SK-N-MC (cell line): Measurements from ENCODE around the gene HERC2.

Experiments used
- DNase-seq: peaks from one replicate; pipeline ENCODE4 v3.0.0-alpha.2; 2011; ENCODE audit warnings: low read depth, low spot score
- H3K27ac ChIP-seq: fragments of 200-600 bp; sonication (generic); 2 replicates; pipeline ENCODE4 v1.5.1; 2016; ENCODE audit warnings: mixed run types
- H3K36me3 ChIP-seq: fragments of 200-600 bp; sonication (generic); 2 replicates; pipeline ENCODE4 v1.6.1; 2017; ENCODE audit warnings: antibody characterized with exemption, low read length, mixed read lengths; ENCODE audit not compliant: insufficient read depth
- H3K4me3 ChIP-seq: fragments of 200-600 bp; sonication (generic); 2 replicates; pipeline ENCODE4 v1.5.1; 2016
- H3K9ac ChIP-seq: fragments of 200-600 bp; sonication (generic); 2 replicates; pipeline ENCODE4 v1.8.0; 2017; ENCODE audit warnings: mixed run types, mixed read lengths; ENCODE audit not compliant: insufficient read length
- H3K9me3 ChIP-seq: fragments of 200-600 bp; sonication (generic); 2 replicates; pipeline ENCODE4 v1.6.1; 2017; ENCODE audit warnings: low read depth, mild to moderate bottlenecking, antibody characterized with exemption, low read length, moderate library complexity, mixed read lengths
- EZH2 ChIP-seq: fragments of 200-600 bp; sonication (generic); IDR thresholded peaks from one replicate; pipeline ENCODE4 v1.6.1; 2017; ENCODE audit warnings: antibody characterized with exemption
- FOXP2 ChIP-seq: optimal IDR thresholded peaks from 2 replicates; pipeline ENCODE3; 2011; ENCODE audit warnings: mild to moderate bottlenecking, moderate library complexity; ENCODE audit not compliant: insufficient read depth; ENCODE audit errors: extremely low read length, control extremely low read depth
- POLR2AphosphoS5 ChIP-seq: IDR thresholded peaks from 2 replicates; pipeline ENCODE4 v1.6.1; 2012; ENCODE audit warnings: mild to moderate bottlenecking, low read depth, low read length, borderline replicate concordance

The HERC2 gene

GRCh38 chr15:28105224-28105791, 216.7 kb downstream of the HERC2 start:
- TF ChIP-seq POLR2AphosphoS5 (no peak), EZH2 (no peak)
- DNase-seq, result no peak

DNA sequence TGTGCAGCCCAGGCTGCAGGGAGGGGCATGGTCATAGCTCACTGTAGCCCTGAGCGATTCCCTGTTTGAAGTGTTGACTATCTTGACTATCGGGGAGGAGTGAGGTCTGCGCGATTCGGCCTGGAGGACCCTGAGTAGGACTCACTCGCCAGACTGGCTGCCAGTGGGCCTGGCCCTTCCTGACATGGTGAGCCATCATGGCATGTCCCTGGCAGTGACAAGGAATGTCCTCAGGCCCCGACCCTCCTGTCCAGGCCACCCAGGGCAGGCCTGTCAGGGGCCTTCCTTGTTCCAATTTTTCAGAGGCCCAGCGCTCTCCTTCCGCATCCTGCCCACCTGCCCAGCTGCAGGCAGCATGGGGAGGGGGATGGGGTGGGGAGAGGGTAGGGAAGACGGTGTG, 217.7 kb downstream of the HERC2 start:
- Histone ChIP-seq H3K36me3 (no peaks in the 10 kb centered on the region), H3K9me3 (no peaks in the 10 kb centered on the region), H3K27ac (no peak overlapping the region), H3K4me3 (no peak overlapping the region), H3K9ac (no peak overlapping the region)
- DNase-seq, result no peak
- no peak for TF ChIP-seq FOXP2
- no peak for TF ChIP-seq POLR2AphosphoS5
- no peak for TF ChIP-seq EZH2

More at GRCh38 chr15:28105224-28105791, 216.7 kb downstream of the HERC2 start:
- Histone ChIP-seq H3K36me3 (no peaks in the 10 kb centered on the region), H3K4me3 (no peak overlapping the region), H3K9ac (no peak overlapping the region), H3K9me3 (no peaks in the 10 kb centered on the region), H3K27ac (no peak overlapping the region)

DNA sequence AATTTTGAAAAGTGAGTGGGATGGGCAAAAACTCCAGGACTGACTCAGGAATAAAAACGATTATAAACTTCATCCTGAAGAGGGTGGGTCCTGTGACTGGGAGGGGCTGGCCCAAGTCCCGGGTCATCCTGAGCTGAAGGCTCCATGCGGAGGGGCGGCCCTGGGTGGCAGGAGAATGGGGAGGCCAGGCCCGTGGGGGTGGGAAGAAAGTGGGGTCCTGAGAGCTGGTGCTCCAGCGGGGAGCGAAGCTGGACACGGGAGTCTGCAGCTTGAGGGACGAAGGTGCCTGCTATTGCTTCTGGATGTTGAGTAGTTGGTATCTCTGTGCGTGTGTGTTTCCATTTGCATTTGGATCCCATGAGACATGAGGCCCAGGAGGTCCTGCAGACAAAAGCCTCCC, 218.1 kb downstream of the HERC2 start:
- no peak for TF ChIP-seq EZH2
- DNase-seq, result no peak

DNA sequence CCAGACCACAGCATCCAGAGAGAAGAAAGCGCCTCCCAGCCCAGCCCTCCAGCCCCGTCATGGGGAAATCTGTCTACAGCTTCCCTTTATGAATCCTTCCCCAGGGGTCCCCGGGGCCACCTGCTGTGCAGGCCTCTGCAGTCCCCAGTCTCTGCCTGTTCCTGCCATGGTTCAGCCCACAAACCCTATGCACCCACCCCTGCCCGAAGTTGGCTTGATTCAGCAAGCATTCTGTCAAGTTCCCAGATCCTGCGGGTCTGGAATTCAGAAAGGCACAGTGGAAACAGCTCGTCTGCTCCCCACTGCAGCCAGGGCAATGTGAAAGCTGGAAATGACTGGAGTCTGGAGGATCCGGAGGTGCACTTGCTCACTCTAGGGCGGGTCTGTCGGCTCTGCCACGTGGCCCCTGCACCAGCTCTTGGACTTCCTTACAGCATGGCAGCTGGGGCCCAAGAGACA, 220.0 kb downstream of the HERC2 start:
- no peak for DNase-seq
- Histone ChIP-seq H3K36me3 (no peaks in the 10 kb centered on the region), H3K4me3 (no peak overlapping the region), H3K9ac (no peak overlapping the region), H3K9me3 (no peaks in the 10 kb centered on the region), H3K27ac (no peak overlapping the region)
- TF ChIP-seq EZH2, result no peak
- no peak for TF ChIP-seq FOXP2
- TF ChIP-seq POLR2AphosphoS5, result no peak

More for the DNA sequence above, 218.1 kb downstream of the HERC2 start:
- H3K9ac ChIP-seq, result no peak overlapping the region
- H3K4me3 ChIP-seq, result no peak overlapping the region
- no peaks in the 10 kb centered on the region for H3K36me3 ChIP-seq
- H3K27ac ChIP-seq, result no peak overlapping the region
- no peaks in the 10 kb centered on the region for H3K9me3 ChIP-seq

DNA sequence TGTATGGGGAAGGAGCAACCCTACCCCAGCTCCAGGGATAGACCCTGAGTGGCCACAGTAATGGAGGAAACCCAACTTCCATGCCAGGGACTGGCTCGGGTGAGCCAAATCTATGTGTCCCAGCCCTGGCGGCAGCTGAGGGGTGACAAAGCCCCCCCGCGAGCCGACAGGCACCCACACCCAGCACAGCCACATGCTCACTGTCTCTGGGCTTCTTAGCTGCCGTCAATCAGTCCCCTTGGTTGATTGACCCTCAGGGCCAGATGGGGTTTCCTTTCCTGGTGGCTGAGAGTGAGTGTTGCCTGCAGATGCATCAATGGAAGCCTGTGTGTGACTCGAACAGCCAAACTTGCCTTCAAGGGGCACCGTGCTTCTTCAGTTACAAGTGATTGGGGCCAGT, 220.8 kb downstream of the HERC2 start:
- H3K4me3 ChIP-seq, result no peak overlapping the region
- H3K9me3 ChIP-seq, result no peaks in the 10 kb centered on the region
- DNase-seq, result no peak
- no peaks in the 10 kb centered on the region for H3K36me3 ChIP-seq
- TF ChIP-seq FOXP2, result no peak
- no peak for TF ChIP-seq EZH2
- no peak for TF ChIP-seq POLR2AphosphoS5
- no peak overlapping the region for H3K9ac ChIP-seq
- H3K27ac ChIP-seq, result no peak overlapping the region

GRCh38 chr15:28100516-28101195, 221.3 kb downstream of the HERC2 start:
- H3K4me3 ChIP-seq, result no peak overlapping the region
- H3K9ac ChIP-seq, result no peak overlapping the region
- H3K27ac ChIP-seq, result no peak overlapping the region
- no peaks in the 10 kb centered on the region for H3K36me3 ChIP-seq
- TF ChIP-seq EZH2, result no peak
- TF ChIP-seq FOXP2, result no peak
- no peak for TF ChIP-seq POLR2AphosphoS5
- H3K9me3 ChIP-seq, result no peaks in the 10 kb centered on the region
- DNase-seq, result no peak

- H3K9ac ChIP-seq, result peak overlapping the region; percentile 75
- no peaks in the 10 kb centered on the region for H3K9me3 ChIP-seq
- no peak for DNase-seq
- peak overlapping the region; percentile 84 for H3K4me3 ChIP-seq
- H3K27ac ChIP-seq, result no peak overlapping the region
- TF ChIP-seq POLR2AphosphoS5, result peak; percentile 65
- no peak for TF ChIP-seq FOXP2
- no peaks in the 10 kb centered on the region for H3K36me3 ChIP-seq
Observed at GRCh38 chr15:28099555-28100140, 222.3 kb downstream of the HERC2 start.

- Histone ChIP-seq H3K36me3 (no peaks in the 10 kb centered on the region), H3K4me3 (peak within 1 kb of the TSS; percentile 84), H3K9me3 (no peaks in the 10 kb centered on the region), H3K27ac (no peak within 1 kb of the TSS), H3K9ac (peak within 1 kb of the TSS; percentile 75)
- TF ChIP-seq POLR2AphosphoS5, result no peak
- TF ChIP-seq FOXP2, result no peak
- no peak for TF ChIP-seq EZH2
- no peak for DNase-seq
Observed at GRCh38 chr15:28098766-28099554, 223.0 kb downstream of the HERC2 start, which contains the start of gene OCA2. Gene OCA2, minus strand, starts transcription at chr15:28099315. Its CDS starts 17,441 bp downstream, at chr15:28081874.

GRCh38 chr15:28098360-28098765, 223.6 kb downstream of the HERC2 start:
- TF ChIP-seq POLR2AphosphoS5 (no peak), FOXP2 (no peak), EZH2 (no peak)
- Histone ChIP-seq H3K36me3 (no peaks in the 10 kb centered on the region), H3K4me3 (peak overlapping the region; percentile 84), H3K9ac (no peak overlapping the region), H3K27ac (no peak overlapping the region), H3K9me3 (no peaks in the 10 kb centered on the region)
- DNase-seq, result no peak
